ELF-1 (cell line): ENCODE measurements around the gene CAPN3.

Experiments
- DNase-seq: peaks from one replicate; pipeline ENCODE4 v3.0.0-alpha.2; 2016; ENCODE audit warnings: low read depth, low spot score

Gene CAPN3

GRCh38 chr15:42394106-42394505, 34.8 kb downstream of the CAPN3 start:
- DNase-seq: no peak

GRCh38 chr15:42395838-42396237, 36.5 kb downstream of the CAPN3 start:
- DNase-seq: no peak

GRCh38 chr15:42401544-42402454, 42.5 kb downstream of the CAPN3 start:
- no peak for DNase-seq

- no peak for DNase-seq
These were observed 43.3 kb downstream of the CAPN3 start for GRCh38 chr15:42402455-42403205.

GRCh38 chr15:42403389-42403788, 44.1 kb downstream of the CAPN3 start:
- no peak for DNase-seq

GRCh38 chr15:42404461-42405235, 45.3 kb downstream of the CAPN3 start:
- peak; percentile 89 for DNase-seq

GRCh38 chr15:42405863-42406482, 46.7 kb downstream of the CAPN3 start:
- DNase-seq: no peak

- DNase-seq: no peak
These were observed 48.9 kb downstream of the CAPN3 start for GRCh38 chr15:42408178-42408577.

GRCh38 chr15:42409011-42409410, 49.7 kb downstream of the CAPN3 start:
- DNase-seq: no peak

GRCh38 chr15:42411884-42412283, 52.6 kb downstream of the CAPN3 start:
- DNase-seq: no peak

GRCh38 chr15:42413920-42414319, 54.6 kb downstream of the CAPN3 start:
- DNase-seq: no peak

- no peak for DNase-seq
These were observed 60.1 kb downstream of the CAPN3 start for GRCh38 chr15:42419369-42419768.

- no peak for DNase-seq
These were observed 62.1 kb downstream of the CAPN3 start for GRCh38 chr15:42421376-42421775.

- no peak for DNase-seq
These were observed 68.3 kb downstream of the CAPN3 start for GRCh38 chr15:42427429-42428223.

GRCh38 chr15:42444415-42445063, 85.2 kb downstream of the CAPN3 start:
- peak; percentile 43 for DNase-seq

- DNase-seq: no peak
These were observed 86.2 kb downstream of the CAPN3 start for GRCh38 chr15:42445551-42445950.

GRCh38 chr15:42447599-42447998, 88.3 kb downstream of the CAPN3 start:
- DNase-seq: no peak

GRCh38 chr15:42448281-42448680, 89.0 kb downstream of the CAPN3 start:
- no peak for DNase-seq

- DNase-seq: no peak
These were observed 90.6 kb downstream of the CAPN3 start for GRCh38 chr15:42449770-42450424.

GRCh38 chr15:42450425-42450790, 91.1 kb downstream of the CAPN3 start:
- no peak for DNase-seq
